HepG2 (cell line): Measurements from ENCODE around the gene RASGRP1. TPM values are rescaled to one million over a fixed set of nuclear protein-coding genes. Genes with fewer than 3 reads are reported as not detected.

Source experiments
- ATAC-seq: fragments of 200-7000 bp; cut with Tn5 transposase; 3 replicates; pipeline ENCODE4 v1.9.1; 2020; ENCODE audit warnings: mild to moderate bottlenecking, moderate library complexity
- BruUV-seq: library from RNA; stranded (reverse); fragments of 400-500 nt; replicated peaks from 2 replicates; lab custom pipeline; 2021; lab: Mats Ljungman, UMichigan
- CTCF ChIA-PET: fragments of 300-600 bp; formaldehyde crosslinking; extraction: SDS; loops from one replicate; lab custom pipeline; 2021; ENCODE audit warnings: low total read pairs, inconsistent platforms, low intra/inter-chr PET ratio; lab: Yijun Ruan, JAX
- POLR2A ChIA-PET: fragments of 350-600 bp; sonication (Branson Sonifier 250); formaldehyde crosslinking; loops from one replicate; lab custom pipeline; 2020; ENCODE audit warnings: antibody characterized with exemption, inconsistent platforms; lab: Yijun Ruan, JAX
- DNase-seq: peaks from one replicate; pipeline ENCODE4 v3.0.0-alpha.2; 2015; ENCODE audit warnings: low spot score
- FAIRE-seq: peaks from 3 replicates; lab custom pipeline; 2011; peaks lifted over from hg19 to GRCh38; lab: Jason Lieb, UNC
- H2AFZ ChIP-seq: one replicate; pipeline ENCODE4 v1.6.1; 2011; ENCODE audit warnings: low read length, inconsistent platforms
- H3K27ac ChIP-seq: fragments of 300-600 bp; 3 replicates; pipeline ENCODE4 v1.8.0; 2011; ENCODE audit warnings: mixed run types, mild to moderate bottlenecking, mixed read lengths, low read length, inconsistent platforms; ENCODE audit not compliant: insufficient read depth; ENCODE audit errors: extremely low read length
- H3K27me3 ChIP-seq, 2 experiments: fragments of 200-600 bp in 1 of 2; 2 replicates in 1 of 2; 3 replicates in 1 of 2; pipeline versions ENCODE4 v1.6.0 to v1.8.0; 2011; ENCODE audit warnings: low read length in 2 of 2, mild to moderate bottlenecking in 2 of 2, moderate library complexity in 2 of 2, inconsistent platforms in 1 of 2; ENCODE audit not compliant: insufficient read depth in 2 of 2, control insufficient read depth in 1 of 2
- H3K36me3 ChIP-seq, 2 experiments: fragments of 200-600 bp in 1 of 2; replicated peaks in 1 of 2; 2 replicates in 1 of 2; 3 replicates in 1 of 2; pipeline versions ENCODE4 v1.5.1 to v1.8.0; 2011; ENCODE audit warnings: low read length in 2 of 2, inconsistent platforms in 1 of 2; ENCODE audit not compliant: insufficient read depth in 2 of 2, control insufficient read depth in 1 of 2
- H3K4me1 ChIP-seq: 2 replicates; pipeline ENCODE4 v1.5.1; 2012; ENCODE audit warnings: low read length, inconsistent platforms; ENCODE audit not compliant: insufficient read depth
- H3K4me2 ChIP-seq: 2 replicates; pipeline ENCODE4 v1.6.0; 2011; ENCODE audit warnings: low read depth, low read length, inconsistent platforms
- H3K4me3 ChIP-seq, 3 experiments: fragments of 200-600 bp in 1 of 3; sonication (generic), shearing (Covaris generic) in 1 of 3; replicated peaks in 1 of 3; 2 replicates each; pipeline ENCODE4 v1.5.1; 2011 to 2016; ENCODE audit warnings: low read length in 3 of 3, inconsistent platforms in 2 of 3, low read depth in 2 of 3, mild to moderate bottlenecking in 2 of 3, control low read depth in 1 of 3, mixed read lengths in 1 of 3; ENCODE audit not compliant: insufficient read depth in 1 of 3
- H3K79me2 ChIP-seq: one replicate; pipeline ENCODE4 v1.6.1; 2011; ENCODE audit warnings: low read length, inconsistent platforms; ENCODE audit not compliant: insufficient read depth
- H3K9ac ChIP-seq: 2 replicates; pipeline ENCODE4 v1.6.0; 2011; ENCODE audit warnings: mild to moderate bottlenecking, low read depth, low read length, inconsistent platforms; ENCODE audit not compliant: insufficient read depth
- H3K9me3 ChIP-seq: 2 replicates; pipeline ENCODE4 v1.5.1; 2012; ENCODE audit warnings: mild to moderate bottlenecking, low read length
- H4K20me1 ChIP-seq: 2 replicates; pipeline ENCODE4 v1.6.0; 2011; ENCODE audit warnings: inconsistent platforms, mild to moderate bottlenecking, low read length, moderate library complexity; ENCODE audit not compliant: insufficient read depth
- ELF1 ChIP-seq: sonication (generic); formaldehyde crosslinking; IDR thresholded peaks from 2 replicates; pipeline ENCODE4 v1.4.0; 2020; ENCODE audit warnings: missing genetic modification reagents
- ELF3 ChIP-seq: IDR thresholded peaks from 2 replicates; pipeline ENCODE4 v1.6.1; 2016; ENCODE audit warnings: missing genetic modification reagents, missing compliant biosample characterization
- MTERF4 ChIP-seq: sonication (generic); formaldehyde crosslinking; IDR thresholded peaks from 2 replicates; pipeline ENCODE4 v1.8.0; 2023; ENCODE audit warnings: mild to moderate bottlenecking, missing genetic modification reagents
- MXI1 ChIP-seq: IDR thresholded peaks from 3 replicates; pipeline ENCODE4 v1.6.1; 2012; ENCODE audit warnings: low read depth, low read length, inconsistent platforms, borderline replicate concordance
- PLRG1 ChIP-seq: fragments of 450-650 bp; conservative IDR thresholded peaks from 2 replicates; pipeline ENCODE4 v1.6.1; 2016
- TCF7 ChIP-seq: sonication (generic); IDR thresholded peaks from 2 replicates; pipeline ENCODE4 v1.6.1; 2016; ENCODE audit warnings: antibody characterized with exemption, low read depth
- ZC3H13 ChIP-seq: sonication (generic); formaldehyde crosslinking; IDR thresholded peaks from 2 replicates; pipeline ENCODE4 v1.8.1; 2023; ENCODE audit warnings: mild to moderate bottlenecking, missing genetic modification reagents, moderate library complexity
- ZHX1 ChIP-seq: sonication (generic); formaldehyde crosslinking; IDR thresholded peaks from 2 replicates; pipeline ENCODE4 v1.8.1; 2022; ENCODE audit warnings: low read depth, mild to moderate bottlenecking, missing genetic modification reagents
- ZNF253 ChIP-seq: sonication (generic); formaldehyde crosslinking; IDR thresholded peaks from 2 replicates; pipeline ENCODE4 v1.8.0; 2022; ENCODE audit warnings: mild to moderate bottlenecking, missing genetic modification reagents, borderline replicate concordance
- ZNF274 ChIP-seq: sonication (generic); formaldehyde crosslinking; IDR thresholded peaks from 2 replicates; pipeline ENCODE4 v1.5.1; 2020; ENCODE audit warnings: mild to moderate bottlenecking, missing genetic modification reagents
- ZNF430 ChIP-seq: sonication (generic); formaldehyde crosslinking; IDR thresholded peaks from 2 replicates; pipeline ENCODE4 v1.9.0; 2021; ENCODE audit warnings: mild to moderate bottlenecking, missing genetic modification reagents
- ZNF432 ChIP-seq: sonication (generic); formaldehyde crosslinking; IDR thresholded peaks from 2 replicates; pipeline ENCODE4 v1.5.0; 2020; ENCODE audit warnings: missing genetic modification reagents, mild to moderate bottlenecking, borderline replicate concordance
- WGBS: methylation state at CpG from one replicate; pipeline ENCODE4 v1.1.6; 2017; ENCODE audit warnings: low lambda C conversion rate; 5-methylcytosine and 5-hydroxymethylcytosine counted together
- in situ Hi-C: cut with HindIII; loops from 2 replicates; pipeline ENCODE4 v1.10.0; 2017; ENCODE audit warnings: low pct_unique_long_range_greater_than_20kb; ENCODE audit not compliant: extremely low pct_ligation_motif_present
- intact Hi-C: fragments of 100-400 bp; cut with micrococcal nuclease; formaldehyde crosslinking; loops from one replicate; pipeline ENCODE4 v1.10.0; 2022; ENCODE audit not compliant: unreplicated experiment
- polyA plus RNA-seq, 8 experiments: library from polyadenylated mRNA; depleted of rRNA in 3 of 8; stranded (reverse) in 7 of 8; unstranded in 1 of 8; fragments of >200 nt; fragmentation: Illumina TruSeq in 4 of 8; extraction: Trizol in 4 of 8; gene quantifications; 2 replicates each; pipeline versions ENCODE4 v1.2.1 to v1.2.3, GENCODE V29; 2011 to 2016; ENCODE audit warnings: low read depth in 4 of 8, missing spikeins in 1 of 8, mixed read lengths in 1 of 8; ENCODE audit not compliant: insufficient read depth in 1 of 8
- total RNA-seq, 5 experiments: library from RNA; depleted of rRNA; stranded (reverse); fragments of >200 nt; fragmentation: Illumina TruSeq; extraction: Trizol; gene quantifications; 2 replicates each; pipeline ENCODE4 v1.2.3, GENCODE V29; 2016; ENCODE audit warnings: low read depth in 1 of 5

RASGRP1 gene
- total and polyA plus RNA-seq, 2 of the 13 experiments (the other 11 are each of a cell fraction or from before 2014, with no cell fraction given): 0.07 TPM; not detected in 1

DNA sequence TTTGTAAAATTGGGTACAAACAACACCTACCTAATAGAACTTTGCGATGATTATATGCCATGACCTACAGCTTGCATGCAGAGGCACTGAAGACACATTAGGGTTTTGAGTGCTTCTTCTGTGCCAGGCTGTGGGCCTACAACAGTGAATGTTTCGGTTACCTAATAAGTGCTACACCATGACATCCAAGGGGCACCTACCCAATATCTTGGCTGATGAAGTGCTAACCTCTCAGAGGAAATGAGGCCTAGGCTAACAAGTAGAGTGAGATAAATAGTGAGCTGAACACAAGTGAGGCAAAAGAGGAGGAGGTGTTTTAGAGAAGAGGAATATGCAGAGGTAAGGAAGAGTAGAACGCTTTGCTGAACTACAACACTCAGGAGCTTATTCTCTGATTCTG is 12.2 kb upstream of the RASGRP1 start:
- POLR2A ChIA-PET: no interaction called here
- WGBS: 38% methylated on average over 3 of the region's 3 CpGs
- no peak overlapping the region for H3K4me3 ChIP-seq
- intact Hi-C loops: loop anchor here (1.0 kb wide), 1 partner anchor 16 kb away; no protein-coding TSS in a partner anchor
- CTCF ChIA-PET: no interaction called here
- no peak overlapping the region for H2AFZ ChIP-seq
- no peak for ATAC-seq
- H3K79me2 ChIP-seq: no peaks in the 10 kb centered on the region
- H3K27ac ChIP-seq: no peak overlapping the region
- H3K9me3 ChIP-seq: no peaks in the 10 kb centered on the region
- H3K36me3 ChIP-seq: no peaks in the 10 kb centered on the region
- TF ChIP-seq MTERF4 (CRISPR knock-in tag): no peak
- no peak for TF ChIP-seq ELF1 (CRISPR knock-in tag)
- no peak for TF ChIP-seq MXI1
- TF ChIP-seq ZNF432: no peak
- no peak for TF ChIP-seq ZC3H13 (CRISPR knock-in tag)
- no peak for TF ChIP-seq PLRG1
- TF ChIP-seq ZNF430 (CRISPR knock-in tag): no peak
- no peak for TF ChIP-seq TCF7
- no peak for TF ChIP-seq ZNF253 (CRISPR knock-in tag)
- TF ChIP-seq ZNF274 (CRISPR knock-in tag): no peak
- TF ChIP-seq ZHX1 (CRISPR knock-in tag): no peak
- no peak for TF ChIP-seq ELF3 (CRISPR knock-in tag)
- no peak overlapping the region for H3K9ac ChIP-seq
- no peaks in the 10 kb centered on the region for H3K27me3 ChIP-seq
- in situ Hi-C loops: no loop called here
- no peak for FAIRE-seq
- no peak overlapping the region for H3K4me2 ChIP-seq
- no peaks in the 10 kb centered on the region for H3K4me1 ChIP-seq
- no peaks in the 10 kb centered on the region for H4K20me1 ChIP-seq
- DNase-seq: no peak
- BruUV-seq: no TSS peak
